ENCODE results near the gene CPA3. TPM values are rescaled to one million over a fixed set of nuclear protein-coding genes. Genes with fewer than 3 reads are reported as not detected.
A peak's percentile ranks its signal among the peaks of the same experiment; 100 is the strongest.

The CPA3 gene
- total and polyA plus RNA-seq, 2 of the 13 experiments (the other 11 are each of a cell fraction or from before 2014, with no cell fraction given): not detected

DNA sequence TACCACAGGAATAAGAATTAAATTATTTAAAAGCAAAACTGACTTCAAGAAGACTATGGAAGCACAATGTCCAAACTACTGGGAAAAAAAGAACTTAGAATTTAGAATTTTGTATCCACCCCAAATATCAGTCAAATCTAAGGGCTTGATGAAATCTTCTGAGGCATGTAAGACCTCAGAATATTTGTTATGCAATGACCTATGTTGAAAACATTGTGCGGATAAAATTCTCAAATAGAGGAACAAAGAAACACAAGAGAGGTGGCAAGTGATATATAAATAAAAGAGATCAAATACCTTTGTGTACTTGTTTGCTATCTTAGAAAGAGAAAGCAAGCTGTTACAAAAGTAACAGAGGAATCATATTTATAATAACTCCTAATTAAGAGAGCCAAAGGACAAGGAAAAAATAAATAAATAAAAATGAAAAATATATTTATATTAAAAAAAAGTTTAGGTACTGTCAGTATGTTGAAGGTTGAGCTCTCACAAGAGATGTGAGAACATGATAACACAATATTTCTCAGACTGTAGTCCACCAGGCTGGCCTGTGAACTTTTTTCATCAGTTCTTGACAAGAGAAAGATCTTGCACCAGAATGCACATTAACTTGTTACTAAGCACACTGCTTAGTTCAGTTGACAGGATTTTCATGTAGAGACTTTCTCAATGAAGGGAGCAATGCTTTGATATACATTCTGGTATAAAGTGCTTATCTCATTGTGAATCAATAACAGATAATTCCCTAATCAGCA, 50.0 kb downstream of the CPA3 start:
- BruUV-seq (replicated peaks): no TSS peak
- Histone ChIP-seq H4K20me1 (ENCODE audit: insufficient read depth, low read length) (no peaks in the 10 kb centered on the region), H3K9ac (ENCODE audit: insufficient read depth, low read depth, low read length) (no peak overlapping the region), H3K27me3 (ENCODE audit: control insufficient read depth in 1 of 2, insufficient read depth in 2 of 2, low read length in 2 of 2) (no peaks in the 10 kb centered on the region), H3K79me2 (ENCODE audit: insufficient read depth, low read length) (no peaks in the 10 kb centered on the region), H3K36me3 (replicated peaks in 1 of 2; ENCODE audit: control insufficient read depth in 1 of 2, insufficient read depth in 2 of 2, low read length in 2 of 2) (no peaks in the 10 kb centered on the region), H3K4me2 (ENCODE audit: low read depth, low read length) (no peak overlapping the region), H3K27ac (ENCODE audit: extremely low read length, insufficient read depth, low read length) (no peak overlapping the region), H2AFZ (ENCODE audit: low read length) (no peak overlapping the region), H3K4me1 (ENCODE audit: insufficient read depth, low read length) (no peaks in the 10 kb centered on the region), H3K9me3 (ENCODE audit: low read length) (no peaks in the 10 kb centered on the region), H3K4me3 (replicated peaks in 1 of 3; ENCODE audit: insufficient read depth in 1 of 3, low read depth in 2 of 3, low read length in 3 of 3) (no peak overlapping the region)
- in situ Hi-C loops (cut with HindIII; ENCODE audit: extremely low pct_ligation_motif_present, low pct_unique_long_range_greater_than_20kb): no loop called here
- POLR2A ChIA-PET: no interaction called here
- WGBS (ENCODE audit: low lambda C conversion rate): 48% methylated on average over 1 of the region's 1 CpG
- DNase-seq (ENCODE audit: low spot score) (no peak), ATAC-seq (no peak), FAIRE-seq (no peak)
- CTCF ChIA-PET (ENCODE audit: low intra/inter-chr PET ratio, low total read pairs): no interaction called here
- TF ChIP-seq MTF2 (CRISPR knock-in tag; IDR thresholded peaks at IDR 0.05; ENCODE audit: borderline replicate concordance) (no peak), ZEB1 (IDR thresholded peaks at IDR 0.05; ENCODE audit: insufficient replicate concordance, low read depth) (no peak), ZMYM3 (CRISPR knock-in tag; IDR thresholded peaks at IDR 0.05) (no peak), MTA3 (CRISPR knock-in tag; IDR thresholded peaks at IDR 0.05) (no peak), ETV5 (CRISPR knock-in tag; IDR thresholded peaks at IDR 0.05; ENCODE audit: borderline replicate concordance) (no peak), DPF2 (CRISPR knock-in tag; IDR thresholded peaks at IDR 0.05; ENCODE audit: borderline replicate concordance, low read depth) (no peak), ZNF253 (CRISPR knock-in tag; IDR thresholded peaks at IDR 0.05; ENCODE audit: borderline replicate concordance) (no peak), MAFF (IDR thresholded peaks at IDR 0.05; ENCODE audit: low read depth, low read length) (0 out of 2 replicates have a peak, but pooled peaks have one; percentile 36), MAFK (conservative IDR thresholded peaks at IDR 0.05 in 1 of 2, IDR thresholded peaks at IDR 0.05 in 1 of 2; ENCODE audit: low read length in 2 of 2) (peak in 1 of 2 experiments; percentile 51; a peak in 2 of 4 replicates)
- TF ChIP-seq, protein P1, sequence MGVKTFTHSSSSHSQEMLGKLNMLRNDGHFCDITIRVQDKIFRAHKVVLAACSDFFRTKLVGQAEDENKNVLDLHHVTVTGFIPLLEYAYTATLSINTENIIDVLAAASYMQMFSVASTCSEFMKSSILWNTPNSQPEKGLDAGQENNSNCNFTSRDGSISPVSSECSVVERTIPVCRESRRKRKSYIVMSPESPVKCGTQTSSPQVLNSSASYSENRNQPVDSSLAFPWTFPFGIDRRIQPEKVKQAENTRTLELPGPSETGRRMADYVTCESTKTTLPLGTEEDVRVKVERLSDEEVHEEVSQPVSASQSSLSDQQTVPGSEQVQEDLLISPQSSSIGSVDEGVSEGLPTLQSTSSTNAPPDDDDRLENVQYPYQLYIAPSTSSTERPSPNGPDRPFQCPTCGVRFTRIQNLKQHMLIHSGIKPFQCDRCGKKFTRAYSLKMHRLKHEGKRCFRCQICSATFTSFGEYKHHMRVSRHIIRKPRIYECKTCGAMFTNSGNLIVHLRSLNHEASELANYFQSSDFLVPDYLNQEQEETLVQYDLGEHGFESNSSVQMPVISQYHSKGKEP (CRISPR knock-in tag; IDR thresholded peaks at IDR 0.05): no peak
- intact Hi-C loops (cut with micrococcal nuclease; ENCODE audit: unreplicated experiment): no loop called here

All from HepG2 (cell line).